BJ (cell line): ENCODE measurements around the gene SDK1. TPM values are rescaled to one million over a fixed set of nuclear protein-coding genes. Genes with fewer than 3 reads are reported as not detected.

Source experiments
- CTCF ChIA-PET: fragments of 350-600 bp; formaldehyde crosslinking; extraction: SDS; loops from one replicate; lab custom pipeline; 2021; ENCODE audit warnings: antibody characterized with exemption, inconsistent platforms; lab: Yijun Ruan, JAX
- POLR2A ChIA-PET: fragments of 300-600 bp; sonication (Branson Sonifier 250); formaldehyde crosslinking; extraction: SDS; loops from one replicate; lab custom pipeline; 2021; ENCODE audit warnings: antibody characterized with exemption; lab: Charles Lee
- DNase-seq: peaks from one replicate; pipeline ENCODE4 v3.0.0-alpha.2; 2011; ENCODE audit warnings: low read depth
- H3K27me3 ChIP-seq: 2 replicates; pipeline ENCODE4 v1.6.0; 2011; ENCODE audit warnings: low read length; ENCODE audit not compliant: control insufficient read depth, insufficient read depth
- H3K36me3 ChIP-seq: 2 replicates; pipeline ENCODE4 v1.5.1; 2011; ENCODE audit warnings: low read length; ENCODE audit not compliant: control insufficient read depth, insufficient read depth
- H3K4me3 ChIP-seq: 2 replicates; pipeline ENCODE4 v1.5.1; 2011; ENCODE audit warnings: low read depth, mild to moderate bottlenecking, control low read depth, low read length
- polyA plus RNA-seq: library from polyadenylated mRNA; depleted of rRNA; stranded (reverse); fragments of >200 nt; gene quantifications from 2 replicates; pipeline ENCODE4 v1.2.3, GENCODE V29; 2011
- TF ChIP-seq, protein P1 (sequence below): IDR thresholded peaks from 2 replicates; pipeline ENCODE4 v1.5.1; 2011; ENCODE audit warnings: low read depth, mild to moderate bottlenecking, control low read depth, inconsistent platforms, low read length, moderate library complexity; ENCODE audit not compliant: insufficient read depth

The SDK1 gene
- polyA plus RNA-seq, 1 experiment = 0.01 TPM

DNA sequence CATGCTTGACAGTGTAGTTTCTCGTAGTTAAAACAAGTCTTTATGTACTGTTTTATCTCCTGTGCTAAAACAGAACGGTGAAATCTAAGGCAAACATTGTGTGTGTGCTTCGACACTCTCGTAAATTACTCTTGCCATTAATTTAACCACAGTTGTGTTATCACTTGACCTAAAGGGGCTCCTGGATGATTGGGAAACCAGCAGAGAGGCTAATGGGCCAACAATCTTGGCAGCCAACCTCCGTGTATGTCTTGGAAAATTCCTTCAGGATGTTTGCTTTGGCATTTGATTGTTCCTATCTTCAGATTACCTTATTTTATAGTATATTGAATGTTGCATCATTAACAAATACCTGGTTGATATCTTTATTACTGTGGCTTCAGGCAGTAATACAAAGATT, 409.5 kb downstream of the SDK1 start:
- TF ChIP-seq, protein P1, sequence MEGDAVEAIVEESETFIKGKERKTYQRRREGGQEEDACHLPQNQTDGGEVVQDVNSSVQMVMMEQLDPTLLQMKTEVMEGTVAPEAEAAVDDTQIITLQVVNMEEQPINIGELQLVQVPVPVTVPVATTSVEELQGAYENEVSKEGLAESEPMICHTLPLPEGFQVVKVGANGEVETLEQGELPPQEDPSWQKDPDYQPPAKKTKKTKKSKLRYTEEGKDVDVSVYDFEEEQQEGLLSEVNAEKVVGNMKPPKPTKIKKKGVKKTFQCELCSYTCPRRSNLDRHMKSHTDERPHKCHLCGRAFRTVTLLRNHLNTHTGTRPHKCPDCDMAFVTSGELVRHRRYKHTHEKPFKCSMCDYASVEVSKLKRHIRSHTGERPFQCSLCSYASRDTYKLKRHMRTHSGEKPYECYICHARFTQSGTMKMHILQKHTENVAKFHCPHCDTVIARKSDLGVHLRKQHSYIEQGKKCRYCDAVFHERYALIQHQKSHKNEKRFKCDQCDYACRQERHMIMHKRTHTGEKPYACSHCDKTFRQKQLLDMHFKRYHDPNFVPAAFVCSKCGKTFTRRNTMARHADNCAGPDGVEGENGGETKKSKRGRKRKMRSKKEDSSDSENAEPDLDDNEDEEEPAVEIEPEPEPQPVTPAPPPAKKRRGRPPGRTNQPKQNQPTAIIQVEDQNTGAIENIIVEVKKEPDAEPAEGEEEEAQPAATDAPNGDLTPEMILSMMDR = no peak
- no peak for DNase-seq
- Histone ChIP-seq H3K36me3 (no peaks in the 10 kb centered on the region), H3K4me3 (no peak overlapping the region), H3K27me3 (no peaks in the 10 kb centered on the region)
- POLR2A ChIA-PET = no interaction called here
- CTCF ChIA-PET = no interaction called here

DNA sequence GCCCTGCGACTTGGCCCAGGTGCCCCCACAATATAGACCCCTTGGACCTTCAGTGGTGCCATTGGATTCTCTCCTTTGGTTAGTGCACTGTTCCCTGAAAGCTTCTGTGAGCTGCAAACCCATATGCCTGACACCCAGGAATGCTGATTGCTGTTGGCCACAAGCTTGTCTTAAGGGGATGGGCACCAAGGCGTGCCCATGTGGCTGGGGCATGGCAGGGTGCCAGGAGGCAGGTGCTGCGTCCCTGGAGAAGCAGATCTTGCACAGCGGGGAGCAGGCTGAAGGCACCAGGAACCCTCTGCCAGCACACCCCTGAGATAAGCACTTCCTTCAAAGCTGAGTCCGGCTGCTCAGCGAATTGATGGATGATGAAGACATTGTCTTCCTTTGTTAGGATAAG, 411.8 kb downstream of the SDK1 start:
- Histone ChIP-seq H3K27me3 (no peaks in the 10 kb centered on the region), H3K36me3 (no peaks in the 10 kb centered on the region), H3K4me3 (no peak overlapping the region)
- ChIA-PET POLR2A (no interaction called here), CTCF (no interaction called here)
- TF ChIP-seq, protein P1 = no peak
- no peak for DNase-seq

DNA sequence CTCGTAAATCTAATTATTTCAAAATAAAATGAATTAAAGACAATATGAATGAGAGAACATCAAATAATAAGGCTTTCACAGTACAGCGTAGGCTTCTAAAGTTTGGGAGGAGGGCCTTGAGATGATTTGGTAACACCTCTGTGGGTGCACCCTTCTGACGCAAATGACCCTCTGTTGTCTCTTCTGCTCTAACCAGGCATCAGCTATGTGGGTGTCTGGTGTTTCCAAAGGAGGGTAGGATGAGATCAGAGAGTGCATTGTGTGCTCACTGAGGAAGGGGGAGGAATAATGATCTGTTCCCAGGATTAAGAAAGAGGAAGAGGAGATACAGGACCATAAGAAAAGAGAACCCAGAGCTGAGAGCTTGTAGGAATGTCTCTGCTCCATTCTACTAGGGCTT, 420.4 kb downstream of the SDK1 start:
- CTCF ChIA-PET = no interaction called here
- Histone ChIP-seq H3K36me3 (no peaks in the 10 kb centered on the region), H3K4me3 (no peak overlapping the region), H3K27me3 (no peaks in the 10 kb centered on the region)
- TF ChIP-seq, protein P1 = no peak
- POLR2A ChIA-PET = no interaction called here
- DNase-seq = no peak

DNA sequence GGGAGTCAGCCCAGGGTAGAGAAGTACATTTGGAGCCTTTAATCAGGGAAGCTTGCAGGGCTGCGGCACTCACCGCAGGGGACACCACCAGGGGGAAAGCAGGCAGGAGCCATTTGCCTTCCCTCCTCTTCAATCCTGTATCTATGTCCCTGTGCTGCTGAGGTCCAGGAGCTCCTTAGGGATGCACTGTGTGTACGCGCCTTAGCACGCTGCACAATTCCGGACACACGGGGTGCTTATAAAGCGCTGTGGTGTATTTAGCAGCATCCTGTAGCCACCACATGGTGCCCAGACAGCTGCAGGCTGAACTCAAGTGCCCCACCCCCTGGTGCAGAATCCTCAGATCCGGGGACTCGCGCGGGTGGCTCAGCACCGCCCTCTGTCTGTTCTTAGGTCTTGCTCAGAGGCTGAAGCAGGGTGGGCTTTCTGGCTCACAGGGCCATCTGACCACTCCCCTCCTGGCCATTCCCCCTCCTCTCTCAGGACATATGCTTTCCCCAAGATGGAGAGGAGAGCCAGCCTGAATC, 421.4 kb downstream of the SDK1 start:
- POLR2A ChIA-PET = no interaction called here
- no peak overlapping the region for H3K4me3 ChIP-seq
- H3K27me3 ChIP-seq = no peaks in the 10 kb centered on the region
- DNase-seq = no peak
- CTCF ChIA-PET = no interaction called here
- H3K36me3 ChIP-seq = no peaks in the 10 kb centered on the region
- TF ChIP-seq, protein P1 = no peak

DNA sequence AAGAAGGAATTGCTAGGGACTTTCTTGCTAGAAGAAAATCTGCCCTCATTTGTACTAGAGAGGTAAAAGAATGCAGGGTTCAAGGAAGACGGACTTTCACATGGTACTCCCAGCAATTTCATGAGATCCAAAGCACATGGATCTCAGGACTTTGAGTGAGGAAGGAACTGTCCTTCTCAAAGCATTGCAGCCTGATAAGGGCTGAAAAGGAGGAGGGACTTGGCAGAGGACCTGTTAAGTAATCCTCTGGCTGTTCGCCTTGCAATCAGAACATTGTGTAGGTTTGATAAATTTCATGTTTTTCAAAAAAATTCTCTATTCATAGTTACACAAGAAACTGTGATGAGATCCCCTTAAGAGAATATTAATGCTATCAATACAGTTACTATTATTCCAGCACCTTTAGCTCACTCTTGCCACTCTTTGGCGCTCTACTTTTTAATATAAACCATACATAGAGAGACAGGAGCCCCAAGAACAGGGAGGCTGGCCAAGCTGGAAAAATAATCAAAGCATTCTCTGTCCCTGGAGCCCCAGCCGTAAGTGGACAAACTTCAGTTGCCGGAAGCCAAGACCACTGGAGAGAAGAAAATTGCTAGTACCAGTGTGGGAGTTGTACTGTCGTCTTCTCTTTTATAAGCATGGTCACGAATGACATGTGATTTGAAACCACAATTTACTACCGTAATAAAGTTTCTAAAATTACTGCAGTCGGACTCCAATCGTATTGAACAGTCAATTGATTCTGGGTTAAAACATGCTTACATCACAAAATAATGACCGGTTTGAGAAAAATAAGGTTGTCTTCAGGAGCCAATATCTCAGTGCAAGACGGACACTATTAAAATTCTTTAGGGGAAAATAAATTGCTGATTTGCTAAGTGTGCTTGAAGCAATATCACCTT, 424.4 kb downstream of the SDK1 start:
- no peak for DNase-seq
- Histone ChIP-seq H3K27me3 (no peaks in the 10 kb centered on the region), H3K36me3 (no peaks in the 10 kb centered on the region), H3K4me3 (no peak overlapping the region)
- ChIA-PET CTCF (no interaction called here), POLR2A (no interaction called here)
- TF ChIP-seq, protein P1 = no peak
